Measurements from ENCODE around the gene PSG6.
"Not testable (repeated sequence)": the region's sequence is repeated elsewhere in the genome, so short reads cannot be mapped to it uniquely, and the experiment has no call there.

The PSG6 gene

DNA sequence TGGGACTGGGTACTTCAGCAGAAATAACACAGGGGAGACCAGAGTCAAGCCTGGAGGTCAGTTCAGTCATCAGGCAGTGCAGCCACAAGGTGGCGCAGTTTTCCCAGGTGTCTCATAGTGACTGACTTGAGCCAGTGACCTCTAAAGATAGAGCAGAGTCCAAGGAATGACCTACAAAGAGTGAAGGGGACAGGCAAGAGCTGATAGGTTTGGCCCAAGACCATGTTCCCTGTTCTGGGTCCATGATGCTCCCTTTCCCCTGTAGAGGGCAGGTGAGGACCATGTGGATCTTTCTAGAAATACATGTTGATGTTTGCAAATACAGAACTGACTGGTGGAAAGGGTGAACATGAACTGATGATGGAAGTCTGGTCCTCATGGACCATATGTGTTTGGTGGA, 12.5 kb upstream of the PSG6 start:
- H3K4me3 ChIP-seq (ENCODE audit: low read length): not testable (repeated sequence)
- TF ChIP-seq, protein P1, sequence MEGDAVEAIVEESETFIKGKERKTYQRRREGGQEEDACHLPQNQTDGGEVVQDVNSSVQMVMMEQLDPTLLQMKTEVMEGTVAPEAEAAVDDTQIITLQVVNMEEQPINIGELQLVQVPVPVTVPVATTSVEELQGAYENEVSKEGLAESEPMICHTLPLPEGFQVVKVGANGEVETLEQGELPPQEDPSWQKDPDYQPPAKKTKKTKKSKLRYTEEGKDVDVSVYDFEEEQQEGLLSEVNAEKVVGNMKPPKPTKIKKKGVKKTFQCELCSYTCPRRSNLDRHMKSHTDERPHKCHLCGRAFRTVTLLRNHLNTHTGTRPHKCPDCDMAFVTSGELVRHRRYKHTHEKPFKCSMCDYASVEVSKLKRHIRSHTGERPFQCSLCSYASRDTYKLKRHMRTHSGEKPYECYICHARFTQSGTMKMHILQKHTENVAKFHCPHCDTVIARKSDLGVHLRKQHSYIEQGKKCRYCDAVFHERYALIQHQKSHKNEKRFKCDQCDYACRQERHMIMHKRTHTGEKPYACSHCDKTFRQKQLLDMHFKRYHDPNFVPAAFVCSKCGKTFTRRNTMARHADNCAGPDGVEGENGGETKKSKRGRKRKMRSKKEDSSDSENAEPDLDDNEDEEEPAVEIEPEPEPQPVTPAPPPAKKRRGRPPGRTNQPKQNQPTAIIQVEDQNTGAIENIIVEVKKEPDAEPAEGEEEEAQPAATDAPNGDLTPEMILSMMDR (IDR thresholded peaks at IDR 0.05; ENCODE audit: insufficient read depth, low read depth, low read length, missing control alignments): peak; percentile 62
- peak; percentile 58 for DNase-seq (ENCODE audit: low read depth)

DNA sequence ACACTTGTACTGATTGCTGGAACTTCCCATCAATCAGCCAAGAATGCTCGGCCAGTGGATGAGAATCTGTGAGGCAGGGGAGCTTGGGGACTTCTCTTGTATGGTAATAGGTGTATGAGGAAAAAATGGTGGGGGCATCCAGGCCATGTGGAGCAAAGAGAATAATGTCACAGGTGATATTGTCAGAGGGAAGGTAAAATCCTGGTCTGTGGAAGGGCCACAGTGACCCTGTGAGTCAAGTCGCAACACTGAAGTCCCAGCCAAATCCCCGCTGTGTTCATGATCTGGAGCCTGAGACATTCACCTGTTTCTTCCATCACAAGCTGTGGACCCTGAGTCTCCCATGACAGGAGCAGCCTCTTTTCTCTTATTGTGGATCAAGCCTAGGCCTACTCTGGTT, 11.2 kb upstream of the PSG6 start:
- DNase-seq (ENCODE audit: low read depth): no peak
- H3K4me3 ChIP-seq (ENCODE audit: low read length): no peak overlapping the region
- TF ChIP-seq, protein P1 (IDR thresholded peaks at IDR 0.05; ENCODE audit: insufficient read depth, low read depth, low read length, missing control alignments): no peak

DNA sequence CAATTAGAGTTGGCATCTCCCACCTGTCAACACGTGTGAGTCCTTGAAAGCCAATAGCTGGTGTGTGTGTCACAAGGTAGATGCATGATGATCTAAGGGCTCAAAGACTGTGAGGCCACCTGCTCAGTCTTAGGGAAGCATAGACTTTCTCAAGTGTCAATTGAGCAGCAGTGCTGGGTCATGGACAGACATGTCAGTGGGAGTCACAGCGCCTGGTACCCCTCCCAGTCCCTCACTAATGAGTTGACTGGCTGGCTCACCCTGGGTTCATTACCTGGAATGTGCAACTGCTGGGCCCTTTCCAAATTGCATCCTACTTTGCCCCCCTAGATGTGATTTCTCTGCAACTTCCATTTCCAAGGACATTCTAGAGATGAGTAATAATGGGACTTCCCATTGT, 9.1 kb upstream of the PSG6 start:
- no peak for DNase-seq (ENCODE audit: low read depth)
- no peak overlapping the region for H3K4me3 ChIP-seq (ENCODE audit: low read length)
- TF ChIP-seq, protein P1 (IDR thresholded peaks at IDR 0.05; ENCODE audit: insufficient read depth, low read depth, low read length, missing control alignments): no peak

DNA sequence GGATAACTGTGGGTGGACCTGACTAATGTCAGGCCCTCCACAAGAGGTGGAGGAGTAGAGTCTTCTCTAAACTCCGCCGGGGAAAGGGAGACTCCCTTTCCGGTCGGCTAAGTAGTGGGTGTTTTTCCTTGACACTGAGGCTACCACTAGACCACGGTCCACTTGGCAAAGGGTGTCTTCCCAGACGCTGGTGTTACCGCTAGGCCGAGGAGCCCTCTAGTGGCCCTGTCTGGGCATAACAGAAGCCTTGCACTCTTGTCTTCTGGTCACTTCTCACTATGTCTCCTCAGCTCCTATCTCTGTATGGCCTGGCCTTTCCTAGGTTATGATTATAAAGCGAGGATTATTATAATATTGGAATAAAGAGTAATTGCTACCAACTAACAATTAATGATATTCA, 5.4 kb upstream of the PSG6 start:
- TF ChIP-seq, protein P1 (IDR thresholded peaks at IDR 0.05; ENCODE audit: insufficient read depth, low read depth, low read length, missing control alignments): peak; percentile 84
- H3K4me3 ChIP-seq (ENCODE audit: low read length): not testable (repeated sequence)
- peak; percentile 78 for DNase-seq (ENCODE audit: low read depth)

DNA sequence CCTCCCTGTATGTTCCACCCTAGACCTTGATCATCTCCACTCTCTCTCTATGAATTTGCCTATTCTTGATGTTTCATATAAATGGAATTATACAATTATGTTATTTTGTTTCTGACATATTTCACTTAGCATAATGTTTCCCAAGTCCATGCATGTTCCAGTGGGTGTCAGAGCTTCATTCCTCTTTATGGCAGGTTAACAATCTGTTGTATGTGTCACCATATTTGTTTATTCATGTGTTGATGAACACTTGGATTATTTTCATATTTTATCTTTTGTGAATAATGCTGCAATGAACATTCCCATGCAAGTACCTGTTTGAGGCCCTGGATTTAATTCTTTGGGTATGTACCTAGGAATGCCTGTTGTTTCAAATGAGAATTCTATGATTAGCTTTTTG, 3.3 kb upstream of the PSG6 start:
- H3K4me3 ChIP-seq (ENCODE audit: low read length): not testable (repeated sequence)
- DNase-seq (ENCODE audit: low read depth): peak; percentile 73

DNA sequence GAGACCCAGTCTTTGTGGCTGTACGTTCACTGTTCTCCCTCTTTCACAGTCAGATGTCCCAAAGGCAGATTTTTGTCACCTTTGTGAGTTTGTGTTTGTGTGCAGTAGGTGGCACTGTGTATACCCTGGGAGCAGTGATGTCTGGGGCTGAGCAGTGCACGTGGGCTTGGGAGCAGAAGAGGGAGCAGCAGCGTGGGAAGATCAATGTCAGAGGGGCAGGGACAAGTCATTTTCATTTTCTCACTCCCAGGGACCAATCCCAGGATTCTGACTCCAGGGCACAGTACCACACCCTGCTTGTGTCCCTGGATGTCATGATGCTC, 2.0 kb upstream of the PSG6 start:
- no peak overlapping the region for H3K4me3 ChIP-seq (ENCODE audit: low read length)
- TF ChIP-seq, protein P1 (IDR thresholded peaks at IDR 0.05; ENCODE audit: insufficient read depth, low read depth, low read length, missing control alignments): no peak
- DNase-seq (ENCODE audit: low read depth): no peak

DNA sequence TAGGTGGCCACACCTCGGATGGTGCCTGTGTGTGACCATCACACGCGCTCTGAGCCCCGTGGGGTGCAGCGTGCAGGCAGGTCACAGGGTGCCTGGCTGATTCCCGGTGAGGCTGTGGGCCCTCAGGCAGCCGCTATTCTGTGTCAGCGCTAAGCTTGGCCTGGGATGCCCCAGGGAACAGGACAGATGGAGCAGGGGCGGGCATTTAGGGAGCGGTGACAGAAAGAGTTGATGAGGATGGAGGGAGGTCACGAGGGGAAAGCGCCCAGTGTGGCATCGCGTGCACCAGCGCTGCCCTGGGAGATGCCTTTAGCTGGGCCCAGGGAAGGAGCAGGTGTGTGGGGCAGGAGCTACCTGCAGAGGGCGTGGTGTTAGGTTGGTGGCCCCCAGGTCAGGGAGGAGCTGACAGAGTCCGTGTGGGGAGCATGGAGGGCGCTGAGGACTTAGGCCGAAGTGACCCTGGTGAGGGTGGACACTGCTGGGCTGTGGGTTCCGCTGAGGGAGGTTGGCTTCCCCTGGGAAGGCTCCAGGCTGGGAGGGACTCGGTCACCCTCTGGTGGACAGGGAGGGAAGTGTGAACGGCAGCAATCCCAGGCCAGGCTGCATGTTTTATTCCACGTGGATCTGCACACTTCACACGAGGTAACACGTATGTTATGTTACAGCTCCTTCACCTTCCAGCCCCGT, 1.5 kb upstream of the PSG6 start:
- peak; percentile 20 for DNase-seq (ENCODE audit: low read depth)
- TF ChIP-seq, protein P1 (IDR thresholded peaks at IDR 0.05; ENCODE audit: insufficient read depth, low read depth, low read length, missing control alignments): peak; percentile 46
- not testable (repeated sequence) for H3K4me3 ChIP-seq (ENCODE audit: low read length)

DNA sequence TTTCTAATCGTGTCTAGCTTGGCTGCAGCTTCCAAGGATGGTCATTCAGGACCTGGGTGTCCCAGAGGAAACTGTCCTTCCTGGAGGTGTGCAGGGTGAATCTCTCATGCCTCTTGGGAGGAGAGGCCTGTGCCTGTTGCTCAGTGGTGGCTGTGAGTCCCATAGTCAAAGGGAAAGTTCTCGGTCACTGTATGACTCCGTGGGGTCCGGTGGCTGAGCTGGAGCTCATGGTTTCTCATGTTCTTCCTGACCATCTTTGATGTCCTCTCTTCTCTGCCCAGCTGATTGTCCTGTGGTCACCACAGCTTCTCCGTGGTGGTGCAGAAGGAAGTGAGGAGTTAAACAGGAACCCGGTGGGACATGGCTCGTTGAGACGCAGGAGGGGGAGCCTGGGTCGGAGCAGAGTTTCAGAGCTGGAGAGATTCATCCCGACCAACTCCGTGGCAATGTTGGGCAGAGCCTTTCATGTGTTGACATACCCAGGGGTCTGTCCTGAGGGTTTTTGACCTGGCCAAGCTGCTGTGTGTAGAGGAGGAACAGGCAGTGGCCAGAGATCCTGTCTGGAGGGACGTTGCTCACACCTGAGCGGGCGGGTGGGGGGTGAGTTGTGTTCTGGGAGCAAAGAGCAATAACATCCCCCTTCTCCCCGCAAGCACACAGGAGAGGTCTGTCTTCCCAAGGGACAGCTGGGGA, 829 bp upstream of the PSG6 start:
- not testable (repeated sequence) for DNase-seq (ENCODE audit: low read depth); H3K4me3 ChIP-seq (ENCODE audit: low read length)

DNA sequence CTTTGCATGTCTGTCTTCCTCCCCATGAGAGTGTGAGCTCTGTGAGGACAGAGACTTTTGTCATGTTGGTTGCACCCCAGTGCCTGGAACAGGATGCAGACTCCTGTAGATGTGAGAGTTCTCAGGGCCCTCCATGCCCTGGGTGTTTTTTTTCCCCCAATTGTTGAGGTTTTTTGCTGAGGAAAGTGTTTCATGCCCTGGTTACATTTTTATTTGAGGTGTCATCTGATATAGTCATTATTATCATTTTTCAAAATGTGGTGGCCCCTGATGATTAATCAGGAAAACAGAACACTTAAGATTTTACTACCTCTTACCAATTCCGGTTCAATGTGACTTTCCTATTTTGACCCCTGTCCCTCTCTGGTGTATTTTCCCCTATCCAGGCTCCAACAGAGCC, 763 bp downstream of the PSG6 start:
- H3K4me3 ChIP-seq (ENCODE audit: low read length); DNase-seq (ENCODE audit: low read depth): not testable (repeated sequence)

DNA sequence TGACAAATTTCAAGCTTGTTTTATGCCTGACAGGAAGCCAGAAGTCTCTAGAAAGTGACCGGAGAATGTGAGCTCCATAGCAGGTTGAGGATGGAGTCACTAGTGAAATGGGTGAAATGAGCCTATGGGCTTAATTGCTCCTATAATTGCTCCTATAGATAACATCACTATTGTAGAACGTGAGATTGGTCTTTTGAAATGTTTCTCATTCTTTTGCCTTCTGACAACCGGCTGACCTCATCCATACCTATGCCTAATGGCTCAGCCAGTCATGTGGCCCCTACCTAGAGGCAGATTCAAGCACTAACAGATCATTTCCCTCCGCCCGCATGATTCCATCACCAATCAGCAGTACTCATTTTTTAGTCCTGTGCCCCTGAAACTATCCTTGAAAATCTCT, 4.2 kb downstream of the PSG6 start:
- peak; percentile 57 for DNase-seq (ENCODE audit: low read depth)
- H3K4me3 ChIP-seq (ENCODE audit: low read length): not testable (repeated sequence)

DNA sequence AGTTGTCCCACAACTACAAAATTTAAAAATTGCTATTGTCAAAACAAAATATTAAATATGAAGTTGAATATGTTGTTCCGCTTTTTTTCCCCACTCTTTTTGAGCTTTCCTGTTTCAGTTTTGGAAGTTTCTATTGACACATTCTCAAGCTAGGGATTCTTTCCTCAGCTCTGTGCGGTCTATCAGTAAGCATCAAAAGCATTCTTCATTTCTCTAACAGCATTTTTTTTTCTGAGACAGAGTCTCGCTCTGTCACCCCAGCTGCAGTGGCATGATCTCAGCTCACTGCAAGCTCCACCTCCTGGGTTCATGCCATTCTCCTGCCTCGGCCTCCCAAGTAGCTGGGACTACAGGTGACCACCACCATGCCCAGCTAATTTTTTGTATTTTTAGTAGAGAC, 4.8 kb downstream of the PSG6 start:
- not testable (repeated sequence) for DNase-seq (ENCODE audit: low read depth); H3K4me3 ChIP-seq (ENCODE audit: low read length)

DNA sequence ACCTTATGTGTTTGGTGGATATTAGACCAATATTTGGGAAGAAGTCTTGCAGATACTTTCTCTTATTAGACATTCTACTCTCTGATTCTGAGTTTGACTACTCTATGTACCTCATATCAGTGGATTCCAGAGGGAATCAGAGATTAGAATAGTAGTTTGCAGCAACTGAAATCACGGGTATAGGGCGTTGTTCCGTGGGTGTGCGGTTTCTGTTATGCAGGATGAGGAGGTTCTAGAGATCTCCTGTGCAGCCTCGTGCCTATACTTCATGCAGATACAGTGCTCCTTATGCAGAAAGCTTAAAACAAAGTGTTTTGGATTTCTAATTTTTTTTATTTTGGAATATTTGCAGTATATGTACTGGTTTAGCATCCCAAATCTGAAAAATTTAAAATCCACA, 6.0 kb downstream of the PSG6 start:
- not testable (repeated sequence) for DNase-seq (ENCODE audit: low read depth); H3K4me3 ChIP-seq (ENCODE audit: low read length)
